ENCODE data around the gene PVR.
"Not testable (repeated sequence)": the region's sequence is repeated elsewhere in the genome, so short reads cannot be mapped to it uniquely, and the experiment has no call there.

The PVR gene

GRCh38 chr19:44700547-44700946, 56.8 kb downstream of the PVR start:
- DNase-seq (ENCODE audit: low read depth): no peak

GRCh38 chr19:44701228-44701627, 57.5 kb downstream of the PVR start:
- DNase-seq (ENCODE audit: low read depth): no peak

- no peak for DNase-seq (ENCODE audit: low read depth)
Measured at GRCh38 chr19:44702551-44703176, 59.0 kb downstream of the PVR start.

DNA sequence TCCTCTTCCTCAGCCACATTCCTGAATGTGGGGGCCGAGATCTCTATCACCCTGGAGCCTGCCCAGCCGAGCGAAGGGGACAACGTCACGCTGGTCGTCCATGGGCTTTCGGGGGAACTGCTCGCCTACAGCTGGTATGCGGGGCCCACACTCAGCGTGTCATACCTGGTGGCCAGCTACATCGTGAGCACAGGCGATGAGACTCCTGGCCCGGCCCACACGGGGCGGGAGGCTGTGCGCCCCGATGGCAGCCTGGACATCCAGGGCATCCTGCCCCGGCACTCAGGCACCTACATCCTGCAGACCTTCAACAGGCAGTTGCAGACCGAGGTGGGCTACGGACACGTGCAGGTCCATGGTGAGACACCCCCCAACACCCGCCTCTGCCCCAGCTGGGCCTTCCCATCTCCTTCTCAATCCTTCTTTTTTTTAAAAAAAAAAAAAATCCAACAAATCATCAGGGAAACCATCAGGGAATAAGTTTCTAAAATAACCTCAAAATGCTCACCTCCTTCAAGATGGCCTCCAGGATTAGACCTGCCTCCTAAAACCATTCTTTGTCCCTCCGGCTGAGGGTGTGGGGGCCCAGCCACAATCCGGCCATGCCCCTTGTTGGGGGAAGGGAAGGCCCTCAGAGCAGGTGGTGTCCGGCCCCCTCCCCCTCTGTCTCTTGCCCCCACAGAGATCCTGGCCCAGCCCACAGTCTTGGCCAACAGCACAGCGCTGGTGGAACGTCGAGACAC, 59.8 kb downstream of the PVR start:
- no peak for DNase-seq (ENCODE audit: low read depth)

DNA sequence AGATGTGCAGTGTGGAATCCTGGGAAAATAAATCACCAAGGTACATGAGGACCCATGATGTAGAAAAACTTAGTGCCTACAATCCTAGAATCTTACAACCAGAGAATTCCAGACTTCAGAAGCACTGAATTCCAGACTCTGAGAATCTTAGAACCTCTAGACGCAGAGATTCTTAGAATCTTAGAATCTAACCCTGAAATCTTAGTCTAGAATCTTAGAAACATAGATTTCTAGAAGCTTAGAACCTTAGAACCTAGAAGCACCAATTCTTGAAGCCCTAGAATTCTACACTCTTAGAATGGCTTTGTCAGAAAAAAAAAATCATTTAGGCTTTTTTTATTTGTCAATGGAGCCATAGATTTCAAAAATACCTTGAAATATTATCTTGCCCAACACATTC, 61.3 kb downstream of the PVR start:
- DNase-seq (ENCODE audit: low read depth): no peak

GRCh38 chr19:44705502-44706010, 61.8 kb downstream of the PVR start:
- DNase-seq (ENCODE audit: low read depth): no peak

DNA sequence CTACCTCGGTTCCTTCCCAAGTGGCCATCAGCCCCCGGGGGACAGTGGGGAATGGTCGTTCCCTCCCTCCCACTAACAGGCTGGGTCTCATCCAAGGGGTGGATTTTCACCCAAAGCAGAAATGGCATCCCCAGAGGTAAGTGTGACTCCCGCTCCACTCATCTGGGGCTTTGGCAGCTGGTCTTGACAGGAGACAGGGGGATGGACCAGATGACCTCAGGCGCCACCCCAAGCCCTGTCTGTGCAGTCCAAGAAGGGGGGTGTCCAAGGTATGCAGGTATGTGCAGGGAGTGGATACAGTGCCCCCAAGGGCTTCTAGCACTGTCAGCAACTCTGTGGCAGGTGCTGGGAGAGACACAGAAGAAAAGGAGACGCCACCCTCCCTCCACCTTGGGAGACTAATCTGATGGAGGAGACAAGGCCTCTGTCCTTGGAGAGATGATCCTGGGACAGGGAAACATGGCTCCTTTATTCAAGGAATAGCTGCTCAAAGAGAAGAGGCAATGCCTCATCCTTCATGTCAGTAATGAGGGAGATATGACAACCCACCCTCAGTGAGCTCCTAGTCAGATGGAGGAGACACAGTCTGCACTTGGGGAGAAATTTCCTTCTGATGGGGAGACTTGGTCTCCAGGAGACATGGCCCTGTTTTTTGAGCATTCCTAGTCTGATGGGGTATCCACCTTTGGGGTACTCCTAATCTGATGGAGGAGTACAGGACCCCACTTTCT, 63.0 kb downstream of the PVR start:
- no peak for DNase-seq (ENCODE audit: low read depth)

- DNase-seq (ENCODE audit: low read depth): no peak
Measured at GRCh38 chr19:44707794-44708193, 64.1 kb downstream of the PVR start.

DNA sequence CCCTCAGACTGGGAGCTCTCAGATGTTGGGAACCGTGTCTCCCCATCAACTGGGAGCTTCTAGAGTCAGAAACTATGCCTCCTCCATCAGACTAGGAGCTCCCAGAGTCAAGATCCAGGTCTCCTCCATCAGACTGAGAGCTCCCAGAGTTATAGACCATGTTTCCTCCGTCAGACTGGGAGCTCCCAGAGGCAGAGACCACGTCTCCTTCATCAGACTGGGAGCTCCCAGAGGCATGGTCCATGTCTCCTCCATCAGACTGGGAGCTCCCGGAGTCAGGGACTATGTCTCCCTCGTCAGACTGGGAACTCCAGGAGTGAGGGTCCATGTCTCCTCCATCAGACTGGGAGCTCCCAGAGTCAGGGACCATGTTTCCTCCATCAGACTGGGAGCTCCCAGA, 65.2 kb downstream of the PVR start:
- DNase-seq (ENCODE audit: low read depth): no peak

- DNase-seq (ENCODE audit: low read depth): not testable (repeated sequence)
Measured at GRCh38 chr19:44709434-44710266, 65.9 kb downstream of the PVR start.

DNA sequence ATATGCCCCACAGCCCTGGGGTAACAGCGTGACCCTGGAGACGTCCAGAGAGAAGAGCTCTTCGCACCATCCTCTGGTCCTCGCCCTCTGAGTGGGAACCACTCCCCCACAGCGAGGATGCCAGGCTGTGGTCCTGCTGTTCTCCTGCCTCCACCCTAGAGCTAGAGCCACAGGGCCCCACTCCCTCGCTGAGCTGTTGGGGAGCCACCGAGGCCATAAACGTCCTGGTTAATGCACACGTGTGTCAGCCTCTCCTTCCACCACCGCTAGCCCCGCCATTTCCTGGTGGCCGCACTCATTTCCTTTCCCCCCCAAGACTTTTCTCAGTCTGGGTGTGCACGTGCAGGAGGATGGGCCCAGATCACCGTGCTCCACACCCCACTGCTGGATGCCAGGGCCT, 66.8 kb downstream of the PVR start:
- no peak for DNase-seq (ENCODE audit: low read depth)

DNA sequence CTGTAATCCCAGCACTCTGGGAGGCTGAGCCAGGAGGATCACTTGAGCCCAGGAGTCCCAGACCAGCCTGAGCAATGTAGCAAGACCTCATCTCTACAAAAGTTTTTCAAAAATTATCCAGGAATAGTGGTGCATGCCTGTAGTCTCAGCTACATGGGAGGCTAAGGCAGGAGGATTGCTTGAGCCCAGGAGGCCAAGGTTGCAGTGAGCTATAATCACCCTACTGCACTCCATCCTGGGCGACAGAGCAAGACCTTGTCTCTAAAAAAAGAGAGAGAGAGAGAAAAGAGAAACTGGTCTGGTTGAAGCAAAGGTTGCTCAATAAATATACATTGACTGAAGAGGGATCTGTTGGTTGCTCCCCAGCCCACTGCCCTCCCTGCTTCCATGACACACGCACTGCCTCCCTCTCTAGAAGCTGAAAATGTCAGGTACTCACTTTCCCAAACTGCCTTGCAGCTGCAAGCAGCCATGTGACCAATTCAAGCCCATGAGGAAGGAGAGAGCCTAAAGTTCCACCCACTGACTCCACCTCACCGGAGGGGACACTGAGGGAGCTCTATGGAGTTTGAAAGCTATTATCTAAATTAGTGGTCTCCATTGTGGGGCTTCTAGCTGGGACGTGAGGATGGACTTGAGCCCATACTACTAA, 69.3 kb downstream of the PVR start:
- DNase-seq (ENCODE audit: low read depth): no peak
